Measurements from ENCODE around the gene PDGFRB.

- TF ChIP-seq CTCF (IDR thresholded peaks at IDR 0.05) (no peak), POLR2AphosphoS5 (IDR thresholded peaks at IDR 0.05) (peak; percentile 31 to 78 (median 72))
Observed at GRCh38 chr5:150184990-150185912, 29.6 kb upstream of the PDGFRB start.
